Keratinocyte (primary cell): ENCODE data around the gene SH2D2A. TPM values are rescaled to one million over a fixed set of nuclear protein-coding genes. Genes with fewer than 3 reads are reported as not detected.

Experiments used
- DNase-seq: peaks from one replicate; pipeline ENCODE4 v3.0.0-alpha.2; 2011; ENCODE audit warnings: low read depth, missing footprints, low spot score
- FAIRE-seq: peaks from 2 replicates; lab custom pipeline; 2011; peaks lifted over from hg19 to GRCh38; lab: Jason Lieb, UNC
- H2AFZ ChIP-seq: 2 replicates; pipeline ENCODE4 v1.6.0; 2012; ENCODE audit warnings: low read length, control low read depth, inconsistent platforms; ENCODE audit not compliant: control insufficient read depth
- H3K27ac ChIP-seq: 2 replicates; pipeline ENCODE4 v1.5.1; 2011; ENCODE audit warnings: low read length; ENCODE audit not compliant: control insufficient read depth, insufficient read depth
- H3K27me3 ChIP-seq: 3 replicates; pipeline ENCODE4 v1.6.0; 2011; ENCODE audit warnings: low read length; ENCODE audit not compliant: control insufficient read depth, insufficient read depth; ENCODE audit errors: extremely low read depth
- H3K36me3 ChIP-seq, 2 experiments: 2 replicates in 1 of 2; 3 replicates in 1 of 2; pipeline ENCODE4 v1.5.1; 2011; ENCODE audit warnings: low read length in 2 of 2, mild to moderate bottlenecking in 1 of 2; ENCODE audit not compliant: control insufficient read depth in 2 of 2, insufficient read depth in 2 of 2; ENCODE audit errors: extremely low read depth in 1 of 2
- H3K4me1 ChIP-seq: 3 replicates; pipeline ENCODE4 v1.5.1; 2011; ENCODE audit warnings: low read length; ENCODE audit not compliant: control insufficient read depth, insufficient read depth; ENCODE audit errors: extremely low read depth
- H3K4me2 ChIP-seq: 3 replicates; pipeline ENCODE4 v1.6.0; 2011; ENCODE audit warnings: low read depth, low read length; ENCODE audit not compliant: control insufficient read depth, insufficient read depth; ENCODE audit errors: extremely low read depth
- H3K4me3 ChIP-seq, 3 experiments: fragments of 200-600 bp in 1 of 3; sonication (generic) in 1 of 3; 2 replicates in 2 of 3; 3 replicates in 1 of 3; pipeline ENCODE4 v1.5.1; 2011 to 2016; ENCODE audit warnings: low read length in 3 of 3, mild to moderate bottlenecking in 3 of 3, control low read depth in 2 of 3, inconsistent platforms in 1 of 3, low read depth in 1 of 3, mixed read lengths in 1 of 3, mixed run types in 1 of 3, moderate library complexity in 1 of 3; ENCODE audit not compliant: control insufficient read depth in 2 of 3, insufficient read depth in 2 of 3; ENCODE audit errors: extremely low read depth in 1 of 3
- H3K79me2 ChIP-seq: 2 replicates; pipeline ENCODE4 v1.6.0; 2012; ENCODE audit warnings: low read length; ENCODE audit not compliant: control insufficient read depth, insufficient read depth
- H3K9ac ChIP-seq: 3 replicates; pipeline ENCODE4 v1.6.0; 2011; ENCODE audit warnings: low read length; ENCODE audit not compliant: control insufficient read depth, insufficient read depth; ENCODE audit errors: extremely low read depth
- H3K9me1 ChIP-seq: 3 replicates; pipeline ENCODE4 v1.6.0; 2011; ENCODE audit warnings: low read length; ENCODE audit not compliant: control insufficient read depth, insufficient read depth; ENCODE audit errors: extremely low read depth
- H3K9me3 ChIP-seq: 2 replicates; pipeline ENCODE4 v1.5.1; 2012; ENCODE audit warnings: low read depth, low read length; ENCODE audit not compliant: control insufficient read depth
- H4K20me1 ChIP-seq: 3 replicates; pipeline ENCODE4 v1.6.0; 2011; ENCODE audit warnings: low read length; ENCODE audit not compliant: control insufficient read depth, insufficient read depth; ENCODE audit errors: extremely low read depth
- EZH2 ChIP-seq: IDR thresholded peaks from one replicate; pipeline ENCODE4 v1.6.1; 2012; ENCODE audit warnings: inconsistent platforms, mild to moderate bottlenecking, low read length, moderate library complexity
- dilution Hi-C: fragments of 300-500 bp; cut with MboI; formaldehyde crosslinking; loops from one replicate; pipeline ENCODE4 v1.7.0; 2020; ENCODE audit warnings: low sequenced_read_pairs; ENCODE audit not compliant: extremely low pct_ligation_motif_present
- polyA plus RNA-seq, 5 experiments: library from polyadenylated mRNA; depleted of rRNA in 3 of 5; stranded (reverse) in 3 of 5; stranded (forward) in 1 of 5; unstranded in 1 of 5; fragments of >200 nt; gene quantifications; 1 replicate in 1 of 5; 2 replicates in 3 of 5; 3 replicates in 1 of 5; pipeline versions ENCODE4 v1.2.1 to v1.2.3, GENCODE V29; 2011 to 2012; ENCODE audit warnings: missing spikeins in 2 of 5, low read depth in 1 of 5, low replicate concordance in 1 of 5
- TF ChIP-seq, protein P1 (sequence below), 3 experiments: IDR thresholded peaks in 1 of 3; conservative IDR thresholded peaks in 1 of 3; optimal IDR thresholded peaks in 1 of 3; 2 replicates in 2 of 3; 3 replicates in 1 of 3; pipeline versions ENCODE3 to v1.5.1; 2011; ENCODE audit warnings: low read length in 3 of 3, mild to moderate bottlenecking in 3 of 3, moderate library complexity in 2 of 3, control low read depth in 1 of 3, inconsistent platforms in 1 of 3; ENCODE audit not compliant: insufficient read depth in 2 of 3; ENCODE audit errors: extremely low read depth in 1 of 3

SH2D2A gene
- polyA plus RNA-seq, 1 donor (not counting 4 experiments of a cell fraction or from before 2014, with no cell fraction given) = 2.5 TPM

DNA sequence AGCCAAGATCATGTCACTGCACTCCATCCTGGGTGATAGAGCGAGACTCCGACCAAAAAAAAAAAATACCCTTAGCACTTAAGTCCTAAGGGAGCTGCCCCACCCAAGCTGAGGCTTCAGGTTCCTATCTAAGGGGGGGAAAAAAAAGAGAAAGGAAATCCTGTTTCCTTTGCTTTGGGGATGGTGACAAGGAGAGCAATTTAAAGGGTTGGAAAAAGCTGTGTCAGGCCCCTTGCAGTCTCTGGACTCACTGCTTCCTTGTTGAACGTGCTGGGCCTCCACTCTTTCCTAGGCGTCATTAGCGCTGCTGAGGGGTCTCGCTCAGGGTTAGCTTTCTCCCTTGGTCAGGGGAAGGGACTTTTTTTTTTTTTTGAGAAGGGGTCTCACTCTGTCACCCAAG lies 31.2 kb downstream of the SH2D2A start:
- Histone ChIP-seq H3K9ac (no peak overlapping the region), H3K4me3 (no peak overlapping the region), H3K79me2 (peaks cover 38% of the 10 kb centered on the region), H3K4me2 (no peak overlapping the region), H3K9me1 (no peaks in the 10 kb centered on the region), H4K20me1 (peaks cover 3% of the 10 kb centered on the region), H3K27ac (no peak overlapping the region), H2AFZ (no peak overlapping the region), H3K9me3 (no peaks in the 10 kb centered on the region), H3K27me3 (no peaks in the 10 kb centered on the region), H3K36me3 (peaks cover 14 to 32% of the 10 kb centered on the region in 2 experiments), H3K4me1 (no peaks in the 10 kb centered on the region)
- DNase-seq = no peak
- FAIRE-seq = no peak
- dilution Hi-C loops = no loop called here
- TF ChIP-seq, protein P1, sequence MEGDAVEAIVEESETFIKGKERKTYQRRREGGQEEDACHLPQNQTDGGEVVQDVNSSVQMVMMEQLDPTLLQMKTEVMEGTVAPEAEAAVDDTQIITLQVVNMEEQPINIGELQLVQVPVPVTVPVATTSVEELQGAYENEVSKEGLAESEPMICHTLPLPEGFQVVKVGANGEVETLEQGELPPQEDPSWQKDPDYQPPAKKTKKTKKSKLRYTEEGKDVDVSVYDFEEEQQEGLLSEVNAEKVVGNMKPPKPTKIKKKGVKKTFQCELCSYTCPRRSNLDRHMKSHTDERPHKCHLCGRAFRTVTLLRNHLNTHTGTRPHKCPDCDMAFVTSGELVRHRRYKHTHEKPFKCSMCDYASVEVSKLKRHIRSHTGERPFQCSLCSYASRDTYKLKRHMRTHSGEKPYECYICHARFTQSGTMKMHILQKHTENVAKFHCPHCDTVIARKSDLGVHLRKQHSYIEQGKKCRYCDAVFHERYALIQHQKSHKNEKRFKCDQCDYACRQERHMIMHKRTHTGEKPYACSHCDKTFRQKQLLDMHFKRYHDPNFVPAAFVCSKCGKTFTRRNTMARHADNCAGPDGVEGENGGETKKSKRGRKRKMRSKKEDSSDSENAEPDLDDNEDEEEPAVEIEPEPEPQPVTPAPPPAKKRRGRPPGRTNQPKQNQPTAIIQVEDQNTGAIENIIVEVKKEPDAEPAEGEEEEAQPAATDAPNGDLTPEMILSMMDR (optimal IDR thresholded peaks at IDR 0.05 in 1 of 3, IDR thresholded peaks at IDR 0.05 in 1 of 3, conservative IDR thresholded peaks at IDR 0.05 in 1 of 3; ENCODE audit: extremely low read depth in 1 of 3, insufficient read depth in 2 of 3, low read length in 3 of 3) = no peak
- TF ChIP-seq EZH2 = no peak

DNA sequence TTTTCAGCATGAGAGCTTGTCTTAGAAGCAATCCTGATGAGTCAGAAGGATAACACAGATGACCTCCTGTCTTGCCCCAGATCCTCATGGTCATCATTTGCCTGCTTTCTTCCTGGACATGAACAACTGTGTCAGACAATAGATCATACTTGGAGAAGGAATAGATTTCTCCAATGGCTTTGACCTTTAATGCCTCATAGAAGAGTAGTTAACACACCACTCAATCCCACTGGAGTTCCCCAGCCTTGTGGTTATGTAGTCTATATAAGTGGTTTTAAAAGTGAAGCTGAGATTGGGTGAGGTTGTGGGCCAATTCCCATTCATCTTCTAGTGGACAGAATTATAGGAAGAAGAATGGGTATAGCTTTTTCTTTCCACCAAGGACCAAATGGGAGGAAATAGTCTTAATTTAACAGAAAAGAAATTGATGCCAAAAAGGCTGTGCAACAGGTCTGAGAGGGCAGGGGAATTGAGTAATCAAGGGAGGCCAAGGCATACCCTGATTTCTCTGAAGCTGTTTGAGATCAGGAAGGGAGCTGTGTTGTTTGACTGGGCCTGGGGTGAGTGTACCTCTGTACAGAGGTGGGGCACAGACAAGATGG lies 35.0 kb downstream of the SH2D2A start:
- dilution Hi-C loops = no loop called here
- DNase-seq = no peak
- no peak overlapping the region for H3K4me3 ChIP-seq
- H3K4me2 ChIP-seq = no peak overlapping the region
- no peaks in the 10 kb centered on the region for H3K9me1 ChIP-seq
- peaks cover 6 to 26% of the 10 kb centered on the region in 2 experiments for H3K36me3 ChIP-seq
- H3K27ac ChIP-seq = no peak overlapping the region
- peaks cover 60% of the 10 kb centered on the region for H3K79me2 ChIP-seq
- H3K4me1 ChIP-seq = peaks cover 2% of the 10 kb centered on the region
- no peaks in the 10 kb centered on the region for H3K9me3 ChIP-seq
- no peak overlapping the region for H3K9ac ChIP-seq
- H3K27me3 ChIP-seq = no peaks in the 10 kb centered on the region
- no peak for FAIRE-seq
- TF ChIP-seq EZH2 = no peak
- TF ChIP-seq, protein P1 (optimal IDR thresholded peaks at IDR 0.05 in 1 of 3, IDR thresholded peaks at IDR 0.05 in 1 of 3, conservative IDR thresholded peaks at IDR 0.05 in 1 of 3; ENCODE audit: extremely low read depth in 1 of 3, insufficient read depth in 2 of 3, low read length in 3 of 3) = no peak
- no peak overlapping the region for H2AFZ ChIP-seq
- H4K20me1 ChIP-seq = peaks cover 3% of the 10 kb centered on the region
